HepG2 (cell line): ENCODE results near the gene GNMT. TPM values are rescaled to one million over a fixed set of nuclear protein-coding genes. Genes with fewer than 3 reads are reported as not detected.
A peak's percentile ranks its signal among the peaks of the same experiment; 100 is the strongest.

Experiments used
- ATM ChIP-seq: fragments of 450-650 bp; IDR thresholded peaks from 2 replicates; pipeline ENCODE4 v1.7.1; 2017; ENCODE audit warnings: mild to moderate bottlenecking, borderline replicate concordance
- ATRX ChIP-seq: sonication (generic); formaldehyde crosslinking; IDR thresholded peaks from 2 replicates; pipeline ENCODE4 v1.4.0; 2020; ENCODE audit warnings: missing genetic modification reagents, borderline replicate concordance
- CCAR2 ChIP-seq: fragments of 200-400 bp; formaldehyde crosslinking; optimal IDR thresholded peaks from 2 replicates; pipeline ENCODE3; 2018; ENCODE audit warnings: low read depth, mild to moderate bottlenecking, low read length, moderate library complexity
- CEBPG ChIP-seq: IDR thresholded peaks from 2 replicates; pipeline ENCODE4 v1.6.1; 2016
- FOXP1 ChIP-seq, 2 experiments: fragments of 450-650 bp in 1 of 2; IDR thresholded peaks; 2 replicates each; pipeline ENCODE4 v1.6.1; 2017 to 2018; ENCODE audit warnings: antibody characterized with exemption in 1 of 2
- HOXA9 ChIP-seq: sonication (generic); formaldehyde crosslinking; IDR thresholded peaks from 2 replicates; pipeline ENCODE4 v1.8.1; 2022; ENCODE audit warnings: missing genetic modification reagents, mild to moderate bottlenecking, moderate library complexity, borderline replicate concordance
- IKZF4 ChIP-seq: sonication (generic); formaldehyde crosslinking; IDR thresholded peaks from 2 replicates; pipeline ENCODE4 v1.5.1; 2020; ENCODE audit warnings: borderline replicate concordance, mild to moderate bottlenecking, low read depth, missing genetic modification reagents; ENCODE audit errors: not compliant biosample characterization
- ISL2 ChIP-seq: sonication (generic); formaldehyde crosslinking; IDR thresholded peaks from 2 replicates; pipeline ENCODE4 v1.5.0; 2020; ENCODE audit warnings: missing genetic modification reagents
- KAT7 ChIP-seq: IDR thresholded peaks from 2 replicates; pipeline ENCODE4 v1.6.1; 2018; ENCODE audit warnings: borderline replicate concordance, missing compliant biosample characterization
- KDM4B ChIP-seq: sonication (generic); formaldehyde crosslinking; IDR thresholded peaks from 2 replicates; pipeline ENCODE4 v1.4.0; 2020; ENCODE audit warnings: missing genetic modification reagents
- KLF15 ChIP-seq: sonication (generic); formaldehyde crosslinking; IDR thresholded peaks from 2 replicates; pipeline ENCODE4 v1.8.1; 2023; ENCODE audit warnings: borderline replicate concordance, mild to moderate bottlenecking, inconsistent platforms, missing genetic modification reagents, mixed read lengths
- REXO4 ChIP-seq: sonication (generic); formaldehyde crosslinking; IDR thresholded peaks from 2 replicates; pipeline ENCODE4 v1.8.0; 2022; ENCODE audit warnings: missing genetic modification reagents, mild to moderate bottlenecking, borderline replicate concordance
- RFX3 ChIP-seq: IDR thresholded peaks from 2 replicates; pipeline ENCODE4 v1.6.1; 2016; ENCODE audit warnings: missing biosample characterization, missing genetic modification reagents
- SMAD1 ChIP-seq: sonication (generic); formaldehyde crosslinking; IDR thresholded peaks from 2 replicates; pipeline ENCODE4 v1.4.0; 2020; ENCODE audit warnings: missing genetic modification reagents, low read depth, mild to moderate bottlenecking, borderline replicate concordance
- SMAD3 ChIP-seq: sonication (generic); formaldehyde crosslinking; IDR thresholded peaks from 2 replicates; pipeline ENCODE4 v1.4.0; 2020; ENCODE audit warnings: missing genetic modification reagents
- SOX13 ChIP-seq, 3 experiments: fragments of 450-650 bp in 1 of 3; sonication (generic) in 1 of 3; formaldehyde crosslinking in 1 of 3; IDR thresholded peaks in 2 of 3; conservative IDR thresholded peaks in 1 of 3; 2 replicates each; pipeline versions ENCODE4 v1.5.0 to v1.6.1; 2016 to 2020; ENCODE audit warnings: antibody characterized with exemption in 1 of 3, mild to moderate bottlenecking in 1 of 3, missing compliant biosample characterization in 1 of 3, missing genetic modification reagents in 1 of 3, moderate library complexity in 1 of 3
- ZEB1 ChIP-seq: IDR thresholded peaks from 2 replicates; pipeline ENCODE4 v1.6.1; 2012; ENCODE audit warnings: mild to moderate bottlenecking, low read depth, inconsistent platforms; ENCODE audit not compliant: insufficient replicate concordance
- ZMAT3 ChIP-seq: sonication (generic); formaldehyde crosslinking; conservative IDR thresholded peaks from 2 replicates; pipeline ENCODE4 v1.7.0; 2021; ENCODE audit warnings: missing genetic modification reagents
- ZNF484 ChIP-seq: sonication (generic); formaldehyde crosslinking; IDR thresholded peaks from 2 replicates; pipeline ENCODE4 v1.5.1; 2020; ENCODE audit warnings: mild to moderate bottlenecking, low read depth, missing genetic modification reagents, borderline replicate concordance
- ZNF556 ChIP-seq: sonication (generic); formaldehyde crosslinking; IDR thresholded peaks from 2 replicates; pipeline ENCODE4 v1.4.0; 2020; ENCODE audit warnings: mild to moderate bottlenecking, missing genetic modification reagents, borderline replicate concordance
- polyA plus RNA-seq, 8 experiments: library from polyadenylated mRNA; depleted of rRNA in 3 of 8; stranded (reverse) in 7 of 8; unstranded in 1 of 8; fragments of >200 nt; fragmentation: Illumina TruSeq in 4 of 8; extraction: Trizol in 4 of 8; gene quantifications; 2 replicates each; pipeline versions ENCODE4 v1.2.1 to v1.2.3, GENCODE V29; 2011 to 2016; ENCODE audit warnings: low read depth in 4 of 8, missing spikeins in 1 of 8, mixed read lengths in 1 of 8; ENCODE audit not compliant: insufficient read depth in 1 of 8
- total RNA-seq, 5 experiments: library from RNA; depleted of rRNA; stranded (reverse); fragments of >200 nt; fragmentation: Illumina TruSeq; extraction: Trizol; gene quantifications; 2 replicates each; pipeline ENCODE4 v1.2.3, GENCODE V29; 2016; ENCODE audit warnings: low read depth in 1 of 5
- TF ChIP-seq, protein P1 (sequence below): sonication (generic); formaldehyde crosslinking; IDR thresholded peaks from 2 replicates; pipeline ENCODE4 v1.9.0; 2021; ENCODE audit warnings: missing genetic modification reagents, borderline replicate concordance
- TF ChIP-seq, protein P2 (sequence below): sonication (generic); formaldehyde crosslinking; IDR thresholded peaks from 2 replicates; pipeline ENCODE4 v1.9.0; 2021; ENCODE audit warnings: missing genetic modification reagents, mild to moderate bottlenecking, borderline replicate concordance
- TF ChIP-seq, protein P3 (sequence below): sonication (generic); formaldehyde crosslinking; IDR thresholded peaks from 2 replicates; pipeline ENCODE4 v1.4.0; 2020; ENCODE audit warnings: low read depth, mild to moderate bottlenecking, missing genetic modification reagents
- TF ChIP-seq, protein P4 (sequence below): sonication (generic); formaldehyde crosslinking; IDR thresholded peaks from 2 replicates; pipeline ENCODE4 v1.5.0; 2020; ENCODE audit warnings: missing genetic modification reagents

Gene GNMT
- total and polyA plus RNA-seq, 2 of the 13 experiments (the other 11 are each of a cell fraction or from before 2014, with no cell fraction given), result 2.8 to 7.0 TPM

DNA sequence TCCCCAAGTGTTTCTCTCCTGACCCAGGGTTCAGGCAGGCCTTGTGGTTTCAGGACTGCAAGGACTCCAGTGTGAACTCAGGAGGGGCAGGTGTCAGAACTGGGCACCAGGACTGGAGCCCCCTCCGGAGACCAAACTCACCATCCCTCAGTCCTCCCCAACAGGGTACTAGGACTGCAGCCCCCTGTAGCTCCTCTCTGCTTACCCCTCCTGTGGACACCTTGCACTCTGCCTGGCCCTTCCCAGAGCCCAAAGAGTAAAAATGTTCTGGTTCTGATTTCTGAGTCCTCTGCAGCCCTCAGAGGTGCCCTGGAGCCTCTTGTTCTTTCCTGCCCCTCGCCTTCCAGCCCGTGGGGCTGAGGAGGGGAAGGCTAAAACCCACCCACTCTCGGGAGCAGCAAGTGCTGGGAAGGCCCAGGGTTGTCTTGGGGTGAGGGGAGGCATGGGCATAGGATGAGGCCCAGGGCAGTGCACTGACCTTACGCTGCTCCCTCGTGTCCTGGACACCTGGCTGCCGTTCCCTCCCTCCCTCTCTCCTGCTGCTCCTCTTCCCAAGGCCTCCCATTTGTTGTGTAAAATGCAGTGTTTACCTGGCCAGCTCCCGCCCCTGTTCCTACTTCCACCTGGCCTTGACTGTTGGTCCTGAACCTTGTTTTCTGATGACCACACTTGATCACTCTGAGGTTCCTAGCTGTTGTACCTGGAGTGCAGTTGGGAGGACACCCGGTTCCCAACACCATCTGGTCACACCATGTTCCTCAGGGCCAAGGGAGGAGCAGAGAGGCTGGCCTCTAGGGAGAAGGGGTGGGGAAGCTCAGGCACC lies 21.4 kb upstream of the GNMT start (continued):
- TF ChIP-seq, protein P1, sequence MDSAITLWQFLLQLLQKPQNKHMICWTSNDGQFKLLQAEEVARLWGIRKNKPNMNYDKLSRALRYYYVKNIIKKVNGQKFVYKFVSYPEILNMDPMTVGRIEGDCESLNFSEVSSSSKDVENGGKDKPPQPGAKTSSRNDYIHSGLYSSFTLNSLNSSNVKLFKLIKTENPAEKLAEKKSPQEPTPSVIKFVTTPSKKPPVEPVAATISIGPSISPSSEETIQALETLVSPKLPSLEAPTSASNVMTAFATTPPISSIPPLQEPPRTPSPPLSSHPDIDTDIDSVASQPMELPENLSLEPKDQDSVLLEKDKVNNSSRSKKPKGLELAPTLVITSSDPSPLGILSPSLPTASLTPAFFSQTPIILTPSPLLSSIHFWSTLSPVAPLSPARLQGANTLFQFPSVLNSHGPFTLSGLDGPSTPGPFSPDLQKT, result no peak
- TF ChIP-seq, protein P2, sequence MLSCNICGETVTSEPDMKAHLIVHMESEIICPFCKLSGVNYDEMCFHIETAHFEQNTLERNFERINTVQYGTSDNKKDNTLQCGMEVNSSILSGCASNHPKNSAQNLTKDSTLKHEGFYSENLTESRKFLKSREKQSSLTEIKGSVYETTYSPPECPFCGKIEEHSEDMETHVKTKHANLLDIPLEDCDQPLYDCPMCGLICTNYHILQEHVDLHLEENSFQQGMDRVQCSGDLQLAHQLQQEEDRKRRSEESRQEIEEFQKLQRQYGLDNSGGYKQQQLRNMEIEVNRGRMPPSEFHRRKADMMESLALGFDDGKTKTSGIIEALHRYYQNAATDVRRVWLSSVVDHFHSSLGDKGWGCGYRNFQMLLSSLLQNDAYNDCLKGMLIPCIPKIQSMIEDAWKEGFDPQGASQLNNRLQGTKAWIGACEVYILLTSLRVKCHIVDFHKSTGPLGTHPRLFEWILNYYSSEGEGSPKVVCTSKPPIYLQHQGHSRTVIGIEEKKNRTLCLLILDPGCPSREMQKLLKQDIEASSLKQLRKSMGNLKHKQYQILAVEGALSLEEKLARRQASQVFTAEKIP (CRISPR knock-in tag), result no peak
- peak; percentile 82 for TF ChIP-seq CEBPG (CRISPR knock-in tag)
- TF ChIP-seq REXO4 (CRISPR knock-in tag), result no peak
- TF ChIP-seq KDM4B (CRISPR knock-in tag), result no peak
- no peak for TF ChIP-seq ATRX
- no peak for TF ChIP-seq SMAD1 (CRISPR knock-in tag)
- no peak for TF ChIP-seq ZMAT3 (CRISPR knock-in tag)
- peak; percentile 94 for TF ChIP-seq FOXP1 (IDR thresholded peaks at IDR 0.05)
- peak; percentile 97 for TF ChIP-seq FOXP1 (CRISPR knock-in tag; IDR thresholded peaks at IDR 0.05)
- no peak; the same call in 1 of the 2 replicates for TF ChIP-seq ATM
- TF ChIP-seq, protein P3, sequence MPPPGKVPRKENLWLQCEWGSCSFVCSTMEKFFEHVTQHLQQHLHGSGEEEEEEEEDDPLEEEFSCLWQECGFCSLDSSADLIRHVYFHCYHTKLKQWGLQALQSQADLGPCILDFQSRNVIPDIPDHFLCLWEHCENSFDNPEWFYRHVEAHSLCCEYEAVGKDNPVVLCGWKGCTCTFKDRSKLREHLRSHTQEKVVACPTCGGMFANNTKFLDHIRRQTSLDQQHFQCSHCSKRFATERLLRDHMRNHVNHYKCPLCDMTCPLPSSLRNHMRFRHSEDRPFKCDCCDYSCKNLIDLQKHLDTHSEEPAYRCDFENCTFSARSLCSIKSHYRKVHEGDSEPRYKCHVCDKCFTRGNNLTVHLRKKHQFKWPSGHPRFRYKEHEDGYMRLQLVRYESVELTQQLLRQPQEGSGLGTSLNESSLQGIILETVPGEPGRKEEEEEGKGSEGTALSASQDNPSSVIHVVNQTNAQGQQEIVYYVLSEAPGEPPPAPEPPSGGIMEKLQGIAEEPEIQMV (CRISPR knock-in tag), result peak; percentile 85
- peak; percentile 75 for TF ChIP-seq ZNF556 (CRISPR knock-in tag)
- TF ChIP-seq KLF15 (CRISPR knock-in tag), result no peak
- TF ChIP-seq IKZF4 (CRISPR knock-in tag), result no peak
- TF ChIP-seq SMAD3 (CRISPR knock-in tag), result peak; percentile 62; the same call in 1 of the 2 replicates
- TF ChIP-seq ISL2 (CRISPR knock-in tag), result no peak
- peak; percentile 100 for TF ChIP-seq ZEB1
- 0 out of 2 replicates have a peak, but pooled peaks have one; percentile 68 for TF ChIP-seq HOXA9 (CRISPR knock-in tag)
- TF ChIP-seq CCAR2, result no peak
- peak; percentile 35; the same call in 1 of the 2 replicates for TF ChIP-seq SOX13 (IDR thresholded peaks at IDR 0.05)
- peak in 1 of 2 experiments; percentile 79; a peak in 2 of 4 replicates for TF ChIP-seq SOX13 (CRISPR knock-in tag; conservative IDR thresholded peaks at IDR 0.05 in 1 of 2, IDR thresholded peaks at IDR 0.05 in 1 of 2)
- TF ChIP-seq, protein P4, sequence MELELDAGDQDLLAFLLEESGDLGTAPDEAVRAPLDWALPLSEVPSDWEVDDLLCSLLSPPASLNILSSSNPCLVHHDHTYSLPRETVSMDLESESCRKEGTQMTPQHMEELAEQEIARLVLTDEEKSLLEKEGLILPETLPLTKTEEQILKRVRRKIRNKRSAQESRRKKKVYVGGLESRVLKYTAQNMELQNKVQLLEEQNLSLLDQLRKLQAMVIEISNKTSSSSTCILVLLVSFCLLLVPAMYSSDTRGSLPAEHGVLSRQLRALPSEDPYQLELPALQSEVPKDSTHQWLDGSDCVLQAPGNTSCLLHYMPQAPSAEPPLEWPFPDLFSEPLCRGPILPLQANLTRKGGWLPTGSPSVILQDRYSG (CRISPR knock-in tag), result no peak
- no peak for TF ChIP-seq KAT7
- no peak for TF ChIP-seq RFX3 (CRISPR knock-in tag)
- no peak for TF ChIP-seq ZNF484
